Heart left ventricle (tissue), 13 donors: ENCODE results near the gene CCDC92.

Experiments used
- CTCF ChIP-seq, 12 donors: fragments of 200-600 bp; sonication (generic) in 4 of 12; IDR thresholded peaks; one replicate each; pipeline versions ENCODE4 v1.5.0 to v1.8.0; 2018 to 2022; ENCODE audit warnings: antibody characterized with exemption in 12 of 12, mild to moderate bottlenecking in 5 of 12
- POLR2A ChIP-seq, 2 donors: fragments of 450-650 bp; IDR thresholded peaks; one replicate each; pipeline ENCODE4 v1.6.1; 2017; ENCODE audit warnings: antibody characterized with exemption in 2 of 2, mild to moderate bottlenecking in 2 of 2, moderate library complexity in 2 of 2
- donor health status: ischemic (EF 13 %, LVEDD 7.1; RV severe dilation, severe dysfunction).
- donor health status: DM: no; HTN: yes; CAD: no.
- donor health status: DM: no; HTN: no; CAD: no.
- donor health status: ischemic (EF 25% LVEDD 6.9; RV normal size, moderate dysfunction).
- donor health status: ischemic (EF 25% LVEDD 5.7; RV mildly dilated, moderate dysfunction).
- donor health status: ischemic (EF 35%, LVEDD 5.7; RV mildly dilated, moderate dysfunction).
- donor health status: nonischemic (EF 11% LVEDD 7.7; RV severe dilation, severe dysfunction).
- donor health status: DM: yes; HTN: yes; CAD: no.
- donor health status: PGD.
- donor health status: ischemic (EF 29% LVEDD 5.4; RV normal size, mild dysfunction).
- donor health status: nonischemic (EF 23%, LVEDD 6.1; RV moderate dilation, normal function).

GRCh38 chr12:123934016-123934620, 38.5 kb downstream of the CCDC92 start:
- TF ChIP-seq CTCF (IDR thresholded peaks at IDR 0.05) = no peak
- TF ChIP-seq POLR2A (IDR thresholded peaks at IDR 0.05) = no peak
